Measurements from ENCODE around the gene TLE4. TPM values are rescaled to one million over a fixed set of nuclear protein-coding genes. Genes with fewer than 3 reads are reported as not detected.

TLE4 gene
- total and polyA plus RNA-seq, 2 of the 4 experiments (the other 2 are of a cell fraction) = 68.0 to 78.1 TPM

DNA sequence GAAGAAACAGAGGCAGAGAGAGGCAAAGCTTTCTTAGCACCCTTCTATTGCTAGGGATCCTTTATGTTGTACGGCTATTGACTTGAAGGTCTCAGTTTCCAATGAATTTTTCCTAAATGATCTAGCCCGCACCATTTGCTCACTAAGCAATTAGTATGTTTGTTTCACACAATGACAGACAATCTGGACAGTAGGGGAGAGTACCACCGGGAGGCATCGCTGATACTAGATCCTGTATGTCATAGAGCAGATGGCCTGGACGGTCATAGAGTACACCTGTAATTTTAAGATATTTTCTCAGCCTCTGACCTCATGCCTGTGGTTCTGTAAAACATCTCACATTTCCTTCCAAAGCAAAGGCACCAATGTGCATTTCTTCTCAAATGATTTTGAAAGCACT is 194.3 kb downstream of the TLE4 start:
- no peak overlapping the region for H3K56ac ChIP-seq (ENCODE audit: extremely low read depth, insufficient read depth, low read length)
- no CpG with 5 or more reads among the region's 5 CpGs for WGBS, 2 experiments (ENCODE audit: extremely low coverage in 2 of 2, insufficient read length in 1 of 2)
- H3K27me3 ChIP-seq (ENCODE audit: control insufficient read depth, insufficient read depth, low read length) = no peaks in the 10 kb centered on the region
- H2BK120ac ChIP-seq (ENCODE audit: low read depth, low read length) = no peak overlapping the region
- H2BK15ac ChIP-seq (ENCODE audit: low read depth, low read length) = no peak overlapping the region
- H3K4ac ChIP-seq (ENCODE audit: low read depth, low read length) = 0 out of 2 replicates have a peak overlapping the region, but pooled peaks have one; percentile 4
- CTCF ChIA-PET = no interaction called here
- H3K9me3 ChIP-seq (ENCODE audit: control insufficient read depth, insufficient read depth, low read length) = no peaks in the 10 kb centered on the region
- no peak overlapping the region for H3K23ac ChIP-seq (ENCODE audit: low read depth, low read length)
- H3K9me1 ChIP-seq (ENCODE audit: insufficient read depth, low read length) = peaks cover 5% of the 10 kb centered on the region; the same call in 1 of the 2 replicates
- H3K4me1 ChIP-seq (ENCODE audit: control insufficient read depth, insufficient read depth, low read length) = peaks cover 11% of the 10 kb centered on the region
- DNase-seq (no peak), ATAC-seq (ENCODE audit: low read depth) (no peak)
- no peak overlapping the region for H2AK5ac ChIP-seq (ENCODE audit: low read depth, low read length)
- TF ChIP-seq, protein P1, sequence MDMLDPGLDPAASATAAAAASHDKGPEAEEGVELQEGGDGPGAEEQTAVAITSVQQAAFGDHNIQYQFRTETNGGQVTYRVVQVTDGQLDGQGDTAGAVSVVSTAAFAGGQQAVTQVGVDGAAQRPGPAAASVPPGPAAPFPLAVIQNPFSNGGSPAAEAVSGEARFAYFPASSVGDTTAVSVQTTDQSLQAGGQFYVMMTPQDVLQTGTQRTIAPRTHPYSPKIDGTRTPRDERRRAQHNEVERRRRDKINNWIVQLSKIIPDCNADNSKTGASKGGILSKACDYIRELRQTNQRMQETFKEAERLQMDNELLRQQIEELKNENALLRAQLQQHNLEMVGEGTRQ (IDR thresholded peaks at IDR 0.05; ENCODE audit: low read depth, low read length) = no peak
- TF ChIP-seq MXI1 (IDR thresholded peaks at IDR 0.05; ENCODE audit: borderline replicate concordance, low read depth, low read length) (no peak), POLR2A (IDR thresholded peaks at IDR 0.05; ENCODE audit: low read depth, low read length) (no peak), FOS (IDR thresholded peaks at IDR 0.05; ENCODE audit: low read depth, low read length) (no peak), RCOR1 (IDR thresholded peaks at IDR 0.05; ENCODE audit: insufficient replicate concordance, low read length) (no peak), NFE2L2 (IDR thresholded peaks at IDR 0.05; ENCODE audit: low read depth, low read length) (no peak), BHLHE40 (IDR thresholded peaks at IDR 0.05; ENCODE audit: low read depth, low read length) (no peak), CEBPB (IDR thresholded peaks at IDR 0.05; ENCODE audit: low read depth, low read length) (no peak), MAZ (IDR thresholded peaks at IDR 0.05; ENCODE audit: borderline replicate concordance, low read depth, low read length) (no peak), RAD21 (IDR thresholded peaks at IDR 0.05; ENCODE audit: low read length) (no peak), RFX5 (IDR thresholded peaks at IDR 0.05; ENCODE audit: low read depth, low read length) (no peak), SMC3 (IDR thresholded peaks at IDR 0.05; ENCODE audit: low read depth, low read length) (no peak)
- TF ChIP-seq, protein P2, sequence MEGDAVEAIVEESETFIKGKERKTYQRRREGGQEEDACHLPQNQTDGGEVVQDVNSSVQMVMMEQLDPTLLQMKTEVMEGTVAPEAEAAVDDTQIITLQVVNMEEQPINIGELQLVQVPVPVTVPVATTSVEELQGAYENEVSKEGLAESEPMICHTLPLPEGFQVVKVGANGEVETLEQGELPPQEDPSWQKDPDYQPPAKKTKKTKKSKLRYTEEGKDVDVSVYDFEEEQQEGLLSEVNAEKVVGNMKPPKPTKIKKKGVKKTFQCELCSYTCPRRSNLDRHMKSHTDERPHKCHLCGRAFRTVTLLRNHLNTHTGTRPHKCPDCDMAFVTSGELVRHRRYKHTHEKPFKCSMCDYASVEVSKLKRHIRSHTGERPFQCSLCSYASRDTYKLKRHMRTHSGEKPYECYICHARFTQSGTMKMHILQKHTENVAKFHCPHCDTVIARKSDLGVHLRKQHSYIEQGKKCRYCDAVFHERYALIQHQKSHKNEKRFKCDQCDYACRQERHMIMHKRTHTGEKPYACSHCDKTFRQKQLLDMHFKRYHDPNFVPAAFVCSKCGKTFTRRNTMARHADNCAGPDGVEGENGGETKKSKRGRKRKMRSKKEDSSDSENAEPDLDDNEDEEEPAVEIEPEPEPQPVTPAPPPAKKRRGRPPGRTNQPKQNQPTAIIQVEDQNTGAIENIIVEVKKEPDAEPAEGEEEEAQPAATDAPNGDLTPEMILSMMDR (conservative IDR thresholded peaks at IDR 0.05; ENCODE audit: low read depth, low read length) = no peak
- TF ChIP-seq, protein P3, sequence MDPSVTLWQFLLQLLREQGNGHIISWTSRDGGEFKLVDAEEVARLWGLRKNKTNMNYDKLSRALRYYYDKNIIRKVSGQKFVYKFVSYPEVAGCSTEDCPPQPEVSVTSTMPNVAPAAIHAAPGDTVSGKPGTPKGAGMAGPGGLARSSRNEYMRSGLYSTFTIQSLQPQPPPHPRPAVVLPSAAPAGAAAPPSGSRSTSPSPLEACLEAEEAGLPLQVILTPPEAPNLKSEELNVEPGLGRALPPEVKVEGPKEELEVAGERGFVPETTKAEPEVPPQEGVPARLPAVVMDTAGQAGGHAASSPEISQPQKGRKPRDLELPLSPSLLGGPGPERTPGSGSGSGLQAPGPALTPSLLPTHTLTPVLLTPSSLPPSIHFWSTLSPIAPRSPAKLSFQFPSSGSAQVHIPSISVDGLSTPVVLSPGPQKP (IDR thresholded peaks at IDR 0.05; ENCODE audit: borderline replicate concordance, low read depth, low read length) = no peak
- in situ Hi-C loops (cut with MboI; ENCODE audit: low sequenced_read_pairs) = no loop called here
- no peak overlapping the region for H2AK9ac ChIP-seq (replicated peaks; ENCODE audit: low read depth, low read length, poor library complexity)
- H3K4me3 ChIP-seq (ENCODE audit: insufficient read depth, low read depth, low read length) = no peak overlapping the region
- H4K8ac ChIP-seq (ENCODE audit: low read depth in 2 of 2, low read length in 2 of 2) = no peak overlapping the region
- H3K14ac ChIP-seq (replicated peaks; ENCODE audit: low read depth, low read length) = no peak overlapping the region
- no TSS peak for BruUV-seq (replicated peaks)
- H4K20me1 ChIP-seq (ENCODE audit: insufficient read depth, low read length) = no peaks in the 10 kb centered on the region; the same call in 1 of the 2 replicates
- no peak overlapping the region for H3K4me2 ChIP-seq (ENCODE audit: low read depth, low read length)
- no peak overlapping the region for H3K27ac ChIP-seq (ENCODE audit: insufficient read depth, low read length)
- no peak overlapping the region for H4K5ac ChIP-seq (ENCODE audit: low read depth, low read length)
- POLR2A ChIA-PET (ENCODE audit: unreplicated experiment) = no interaction called here
- H4K91ac ChIP-seq (ENCODE audit: insufficient read depth, low read depth, low read length) = no peak overlapping the region
- no peak overlapping the region for H3K9ac ChIP-seq (ENCODE audit: low read depth, low read length)
- no peaks in the 10 kb centered on the region for H3K79me1 ChIP-seq (ENCODE audit: low read depth in 1 of 2, low read length in 2 of 2)
- H2BK20ac ChIP-seq (ENCODE audit: low read depth, low read length) = no peak overlapping the region
- H2BK5ac ChIP-seq (ENCODE audit: low read depth, low read length, poor library complexity, severe bottlenecking) = no peak overlapping the region
- H3K18ac ChIP-seq (ENCODE audit: low read depth, low read length) = no peak overlapping the region
- dilution Hi-C loops (cut with HindIII; ENCODE audit: low sequenced_read_pairs, unreplicated experiment) = no loop called here
- H2AFZ ChIP-seq (replicated peaks; ENCODE audit: low read length, poor library complexity) = no peak overlapping the region
- H3K36me3 ChIP-seq (ENCODE audit: control insufficient read depth, insufficient read depth, low read length) = no peaks in the 10 kb centered on the region
- intact Hi-C loops (cut with micrococcal nuclease) = no loop called here

Measured in IMR-90 (cell line).